Caco-2 (cell line): Measurements from ENCODE around the gene AP2A2. TPM values are rescaled to one million over a fixed set of nuclear protein-coding genes. Genes with fewer than 3 reads are reported as not detected.

Experiments
- BruUV-seq: library from RNA; stranded (reverse); fragments of 400-500 nt; replicated peaks from 2 replicates; lab custom pipeline; 2021; lab: Mats Ljungman, UMichigan
- CTCF ChIA-PET: fragments of 300-600 bp; sonication (Branson Sonifier 250); formaldehyde crosslinking; loops from one replicate; lab custom pipeline; 2022; ENCODE audit warnings: antibody characterized with exemption; lab: Charles Lee
- POLR2A ChIA-PET: fragments of 300-600 bp; sonication (Branson Sonifier 250); formaldehyde crosslinking; loops from one replicate; lab custom pipeline; 2022; ENCODE audit warnings: antibody characterized with exemption; lab: Charles Lee
- DNase-seq, 2 experiments: peaks; one replicate each; pipeline versions ENCODE4 v3.0.0 to v3.0.0-alpha.2; 2020 to 2022
- H3K27me3 ChIP-seq: replicated peaks from 2 replicates; pipeline ENCODE4 v1.6.0; 2011; ENCODE audit warnings: low read length; ENCODE audit not compliant: control insufficient read depth, insufficient read depth
- H3K36me3 ChIP-seq: 2 replicates; pipeline ENCODE4 v1.5.1; 2011; ENCODE audit warnings: low read length; ENCODE audit not compliant: control insufficient read depth, insufficient read depth
- H3K4me1 ChIP-seq: fragments of 250-450 bp; sonication (Bioruptor Pico); 2 replicates; pipeline ENCODE4 v1.5.1; 2020; ENCODE audit warnings: mild to moderate bottlenecking
- H3K4me3 ChIP-seq: 2 replicates; pipeline ENCODE4 v1.5.1; 2011; ENCODE audit warnings: low read depth, mild to moderate bottlenecking, control low read depth, low read length
- H3K9me3 ChIP-seq: fragments of 250-450 bp; sonication (Bioruptor Pico); 2 replicates; pipeline ENCODE4 v1.5.1; 2020; ENCODE audit warnings: mild to moderate bottlenecking, moderate library complexity
- H3K27ac Mint-ChIP-seq: one replicate; pipeline ENCODE4 v1.8.0; 2022; ENCODE audit warnings: mixed read lengths; ENCODE audit not compliant: unreplicated experiment
- H3K27me3 Mint-ChIP-seq: one replicate; pipeline ENCODE4 v1.8.0; 2022; ENCODE audit warnings: mixed read lengths; ENCODE audit not compliant: insufficient read depth, unreplicated experiment
- H3K36me3 Mint-ChIP-seq: one replicate; pipeline ENCODE4 v1.8.0; 2022; ENCODE audit warnings: mild to moderate bottlenecking, mixed read lengths; ENCODE audit not compliant: insufficient read depth, unreplicated experiment
- H3K4me1 Mint-ChIP-seq: one replicate; pipeline ENCODE4 v1.8.0; 2022; ENCODE audit warnings: low read depth, mixed read lengths; ENCODE audit not compliant: unreplicated experiment
- H3K4me3 Mint-ChIP-seq: one replicate; pipeline ENCODE4 v1.8.0; 2022; ENCODE audit warnings: mild to moderate bottlenecking, moderate library complexity, mixed read lengths; ENCODE audit not compliant: unreplicated experiment
- H3K9me3 Mint-ChIP-seq: one replicate; pipeline ENCODE4 v1.8.0; 2022; ENCODE audit warnings: mixed read lengths; ENCODE audit not compliant: unreplicated experiment
- intact Hi-C: fragments of 100-400 bp; cut with micrococcal nuclease; formaldehyde crosslinking; loops from one replicate; pipeline ENCODE4 v1.10.0; 2022; ENCODE audit not compliant: unreplicated experiment
- total RNA-seq: library from RNA; stranded (reverse); gene quantifications from 2 replicates; pipeline ENCODE4 v1.2.3, GENCODE V29; 2022
- TF ChIP-seq, protein P1 (sequence below), 2 experiments: fragments of 200-600 bp in 1 of 2; IDR thresholded peaks; 1 replicate in 1 of 2; 2 replicates in 1 of 2; pipeline versions ENCODE4 v1.5.1 to v1.8.0; 2011 to 2022; ENCODE audit warnings: antibody characterized with exemption in 1 of 2, control low read depth in 1 of 2, inconsistent platforms in 1 of 2, low read depth in 1 of 2, low read length in 1 of 2, mild to moderate bottlenecking in 1 of 2, moderate library complexity in 1 of 2; ENCODE audit not compliant: insufficient read depth in 1 of 2, severe bottlenecking in 1 of 2, unreplicated experiment in 1 of 2

The AP2A2 gene
- total RNA-seq, 1 experiment from 2014 or later = 130 TPM

DNA sequence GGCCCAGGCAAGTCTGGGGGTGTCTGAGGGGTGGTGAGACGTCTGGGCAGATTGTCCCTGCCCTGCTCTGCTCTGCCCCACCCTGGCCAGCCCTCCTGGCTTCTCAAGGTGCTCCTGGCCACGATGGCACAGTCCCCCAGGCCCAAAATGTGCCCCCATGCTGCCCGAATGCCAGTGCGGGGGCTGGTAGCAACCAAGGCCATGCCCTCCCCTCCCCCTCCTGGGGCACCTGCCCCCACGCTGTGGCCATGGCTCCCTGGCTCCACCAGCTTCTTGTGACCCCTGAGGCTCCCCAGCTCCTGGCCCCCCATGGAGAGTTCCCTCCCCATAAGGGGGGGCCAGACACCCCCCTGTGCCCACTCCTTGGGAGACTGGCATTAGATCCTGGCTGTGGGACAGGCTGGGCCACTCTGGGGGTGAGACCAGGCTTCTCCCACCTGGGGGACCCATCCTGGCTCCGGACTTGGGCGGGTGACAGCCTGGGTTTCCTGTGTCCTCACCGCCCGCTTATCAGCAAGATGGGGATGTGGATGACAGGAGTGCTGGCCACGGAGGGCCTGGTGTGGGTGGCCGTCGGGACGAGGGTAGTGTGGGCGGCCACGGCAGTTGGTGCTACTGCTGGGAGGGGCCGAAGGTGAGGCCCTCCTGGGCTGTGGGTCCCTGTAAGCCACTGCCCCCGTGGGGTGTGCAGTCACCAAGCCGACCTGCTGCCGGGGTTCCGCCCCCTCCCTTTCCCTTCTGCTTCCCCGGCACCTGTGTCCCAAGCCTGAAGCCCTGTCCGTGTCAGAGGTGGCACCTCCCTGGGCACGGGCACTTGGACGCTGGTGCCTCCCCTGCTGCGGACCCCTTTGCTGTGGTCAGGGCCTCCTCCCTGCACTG is 126.7 kb downstream of the AP2A2 start:
- no peak overlapping the region for H3K4me3 Mint-ChIP-seq
- Histone ChIP-seq H3K9me3 (no peaks in the 10 kb centered on the region), H3K4me1 (no peaks in the 10 kb centered on the region; the same call in 1 of the 2 replicates), H3K27me3 (no peaks in the 10 kb centered on the region), H3K4me3 (no peak overlapping the region), H3K36me3 (no peaks in the 10 kb centered on the region)
- TF ChIP-seq, protein P1, sequence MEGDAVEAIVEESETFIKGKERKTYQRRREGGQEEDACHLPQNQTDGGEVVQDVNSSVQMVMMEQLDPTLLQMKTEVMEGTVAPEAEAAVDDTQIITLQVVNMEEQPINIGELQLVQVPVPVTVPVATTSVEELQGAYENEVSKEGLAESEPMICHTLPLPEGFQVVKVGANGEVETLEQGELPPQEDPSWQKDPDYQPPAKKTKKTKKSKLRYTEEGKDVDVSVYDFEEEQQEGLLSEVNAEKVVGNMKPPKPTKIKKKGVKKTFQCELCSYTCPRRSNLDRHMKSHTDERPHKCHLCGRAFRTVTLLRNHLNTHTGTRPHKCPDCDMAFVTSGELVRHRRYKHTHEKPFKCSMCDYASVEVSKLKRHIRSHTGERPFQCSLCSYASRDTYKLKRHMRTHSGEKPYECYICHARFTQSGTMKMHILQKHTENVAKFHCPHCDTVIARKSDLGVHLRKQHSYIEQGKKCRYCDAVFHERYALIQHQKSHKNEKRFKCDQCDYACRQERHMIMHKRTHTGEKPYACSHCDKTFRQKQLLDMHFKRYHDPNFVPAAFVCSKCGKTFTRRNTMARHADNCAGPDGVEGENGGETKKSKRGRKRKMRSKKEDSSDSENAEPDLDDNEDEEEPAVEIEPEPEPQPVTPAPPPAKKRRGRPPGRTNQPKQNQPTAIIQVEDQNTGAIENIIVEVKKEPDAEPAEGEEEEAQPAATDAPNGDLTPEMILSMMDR (IDR thresholded peaks at IDR 0.05; ENCODE audit: insufficient read depth in 1 of 2, low read depth in 1 of 2, low read length in 1 of 2, severe bottlenecking in 1 of 2, unreplicated experiment in 1 of 2) = no peak
- intact Hi-C loops = no loop called here
- peaks cover 3% of the 10 kb centered on the region for H3K27me3 Mint-ChIP-seq
- ChIA-PET CTCF (interaction anchor here (0.7 to 1.4 kb wide), 3 partner anchors 157 to 205 kb away, joined by 3 to 8 read pairs (median 3); no protein-coding TSS in a partner anchor), POLR2A (no interaction called here)
- H3K27ac Mint-ChIP-seq = no peak overlapping the region
- no TSS peak for BruUV-seq
- H3K36me3 Mint-ChIP-seq = no peaks in the 10 kb centered on the region
- H3K4me1 Mint-ChIP-seq = no peaks in the 10 kb centered on the region
- no peak for DNase-seq
- H3K9me3 Mint-ChIP-seq = no peaks in the 10 kb centered on the region

GRCh38 chr11:1053121-1053901 is 127.6 kb downstream of the AP2A2 start:
- POLR2A ChIA-PET = no interaction called here
- Histone ChIP-seq H3K4me3 (no peak overlapping the region), H3K4me1 (no peaks in the 10 kb centered on the region; the same call in 1 of the 2 replicates), H3K36me3 (no peaks in the 10 kb centered on the region), H3K9me3 (no peaks in the 10 kb centered on the region), H3K27me3 (no peaks in the 10 kb centered on the region)
- Mint-ChIP-seq H3K4me1 (no peaks in the 10 kb centered on the region), H3K27ac (no peak overlapping the region), H3K9me3 (no peaks in the 10 kb centered on the region), H3K4me3 (no peak overlapping the region), H3K36me3 (no peaks in the 10 kb centered on the region), H3K27me3 (peaks cover 3% of the 10 kb centered on the region)
- TF ChIP-seq, protein P1 (IDR thresholded peaks at IDR 0.05; ENCODE audit: insufficient read depth in 1 of 2, low read depth in 1 of 2, low read length in 1 of 2, severe bottlenecking in 1 of 2, unreplicated experiment in 1 of 2) = no peak
- intact Hi-C loops = no loop called here
- CTCF ChIA-PET = interaction anchor here (0.7 kb wide), 1 partner anchor 41 kb away, joined by 4 read pairs; no protein-coding TSS in a partner anchor
- no peak for DNase-seq
- BruUV-seq = no TSS peak
